GM18951 (cell line): ENCODE results near the gene THAP12.
"Not testable (repeated sequence)": the region's sequence is repeated elsewhere in the genome, so short reads cannot be mapped to it uniquely, and the experiment has no call there.

ENCODE experiments used
- POLR2A ChIP-seq: IDR thresholded peaks from 4 replicates; pipeline ENCODE4 v1.6.1; 2011; ENCODE audit warnings: mild to moderate bottlenecking; ENCODE audit not compliant: insufficient read length, insufficient read depth; ENCODE audit errors: extremely low read depth
- in situ Hi-C: fragments of 300-500 bp; cut with MboI; formaldehyde crosslinking; loops from one replicate; pipeline ENCODE4 v1.12.0; 2022; ENCODE audit warnings: low sequenced_read_pairs, mixed read lengths, inconsistent platforms; ENCODE audit not compliant: unreplicated experiment

The THAP12 gene

GRCh38 chr11:76327756-76328388 lies 53.1 kb downstream of the THAP12 start:
- no peak for TF ChIP-seq POLR2A
- in situ Hi-C loops = no loop called here

- in situ Hi-C loops = no loop called here
- TF ChIP-seq POLR2A = no peak
These were observed 53.7 kb downstream of the THAP12 start for GRCh38 chr11:76327202-76327601.

- TF ChIP-seq POLR2A = no peak
- in situ Hi-C loops = no loop called here
These were observed 55.7 kb downstream of the THAP12 start for GRCh38 chr11:76325185-76325584.

- TF ChIP-seq POLR2A = no peak
These were observed 57.1 kb downstream of the THAP12 start for GRCh38 chr11:76323804-76324203.

GRCh38 chr11:76323375-76323774 lies 57.6 kb downstream of the THAP12 start:
- in situ Hi-C loops = not testable (repeated sequence)

More at GRCh38 chr11:76323804-76324203, 57.1 kb downstream of the THAP12 start:
- in situ Hi-C loops = no loop called here

GRCh38 chr11:76322942-76323341 lies 58.0 kb downstream of the THAP12 start:
- TF ChIP-seq POLR2A = no peak
- in situ Hi-C loops = no loop called here

- TF ChIP-seq POLR2A = no peak
- in situ Hi-C loops = no loop called here
These were observed 58.4 kb downstream of the THAP12 start for GRCh38 chr11:76322540-76322939.

GRCh38 chr11:76321820-76322524 lies 59.0 kb downstream of the THAP12 start:
- TF ChIP-seq POLR2A = no peak

GRCh38 chr11:76321340-76321739 lies 59.6 kb downstream of the THAP12 start:
- no peak for TF ChIP-seq POLR2A
- in situ Hi-C loops = no loop called here

More at GRCh38 chr11:76321820-76322524, 59.0 kb downstream of the THAP12 start:
- in situ Hi-C loops = no loop called here

- in situ Hi-C loops = no loop called here
- no peak for TF ChIP-seq POLR2A
These were observed 60.0 kb downstream of the THAP12 start for GRCh38 chr11:76320929-76321328.

GRCh38 chr11:76319798-76320197 lies 61.1 kb downstream of the THAP12 start:
- in situ Hi-C loops = loop anchor here (10.0 kb wide), 2 partner anchors 105 to 435 kb away; no protein-coding TSS in a partner anchor

GRCh38 chr11:76318744-76319384 lies 62.1 kb downstream of the THAP12 start:
- in situ Hi-C loops = loop anchor here (10.0 kb wide), 2 partner anchors 104 to 434 kb away; no protein-coding TSS in a partner anchor
- TF ChIP-seq POLR2A = no peak

GRCh38 chr11:76317296-76317695 lies 63.6 kb downstream of the THAP12 start:
- in situ Hi-C loops = loop anchor here (10.0 kb wide), 2 partner anchors 102 to 432 kb away; no protein-coding TSS in a partner anchor
- TF ChIP-seq POLR2A = no peak

GRCh38 chr11:76316726-76317125 lies 64.2 kb downstream of the THAP12 start:
- no peak for TF ChIP-seq POLR2A

More at GRCh38 chr11:76316726-76317125, 64.2 kb downstream of the THAP12 start:
- in situ Hi-C loops = loop anchor here (10.0 kb wide), 2 partner anchors 102 to 432 kb away; no protein-coding TSS in a partner anchor
